HCT116 (cell line): ENCODE results near the gene ERBB2. TPM values are rescaled to one million over a fixed set of nuclear protein-coding genes. Genes with fewer than 3 reads are reported as not detected.

Experiments
- ATAC-seq: fragments of 200-7000 bp; cut with Tn5 transposase; 2 replicates; pipeline ENCODE4 v1.9.1; 2020; ENCODE audit warnings: mild to moderate bottlenecking, moderate library complexity
- BruUV-seq: library from RNA; stranded (reverse); fragments of 400-500 nt; replicated peaks from 2 replicates; lab custom pipeline; 2021; lab: Mats Ljungman, UMichigan
- CTCF ChIA-PET: fragments of 300-600 bp; sonication (Branson Sonifier 250); formaldehyde crosslinking; loops from one replicate; lab custom pipeline; 2021; ENCODE audit warnings: antibody characterized with exemption; lab: Charles Lee
- POLR2A ChIA-PET: fragments of 300-600, 350-600 bp; sonication (Branson Sonifier 250); formaldehyde crosslinking; loops from one replicate; lab custom pipeline; 2021; ENCODE audit warnings: antibody characterized with exemption; lab: Charles Lee
- RAD21 ChIA-PET, 2 experiments: fragments of 300-600 bp; sonication (Branson Sonifier 250); formaldehyde crosslinking; loops; one replicate each; lab custom pipeline; 2023; ENCODE audit warnings: low total read pairs in 2 of 2; ENCODE audit not compliant: uncharacterized antibody in 2 of 2, unreplicated experiment in 2 of 2, low non-redundant PET in 1 of 2; lab: Charles Lee
- DNase-seq: peaks from one replicate; pipeline ENCODE4 v3.0.0-alpha.2; 2010; ENCODE audit warnings: low read depth, low spot score
- H2AFZ ChIP-seq: fragments of 200-600 bp; shearing (Covaris generic), sonication (generic); 2 replicates; pipeline ENCODE4 v1.6.1; 2017; ENCODE audit warnings: low read depth, mixed run types, mixed read lengths, antibody characterized with exemption, low read length; ENCODE audit not compliant: poor library complexity, severe bottlenecking
- H3K27ac ChIP-seq: 2 replicates; pipeline ENCODE4 v1.5.1; 2012; ENCODE audit warnings: low read depth, low read length
- H3K27me3 ChIP-seq: fragments of 200-600 bp; sonication (generic); 2 replicates; pipeline ENCODE4 v1.6.1; 2016; ENCODE audit warnings: mixed run types, low read length, mixed read lengths; ENCODE audit not compliant: insufficient read depth
- H3K36me3 ChIP-seq, 2 experiments: fragments of 200-500 bp in 1 of 2; fragments of 200-600 bp in 1 of 2; sonication (Bioruptor generic) in 1 of 2; sonication (generic) in 1 of 2; 2 replicates each; pipeline versions ENCODE4 v1.5.1 to v1.6.1; 2014 to 2016; ENCODE audit warnings: low read length in 2 of 2, inconsistent platforms in 1 of 2, mixed read lengths in 1 of 2, mixed run types in 1 of 2; ENCODE audit not compliant: insufficient read depth in 2 of 2, control insufficient read depth in 1 of 2
- H3K4me1 ChIP-seq, 2 experiments: fragments of 200-600 bp in 1 of 2; sonication (generic) in 1 of 2; 2 replicates each; pipeline versions ENCODE4 v1.5.1 to v1.6.1; 2012 to 2017; ENCODE audit warnings: low read length in 2 of 2, inconsistent platforms in 1 of 2, mild to moderate bottlenecking in 1 of 2, mixed read lengths in 1 of 2, mixed run types in 1 of 2, moderate library complexity in 1 of 2; ENCODE audit not compliant: insufficient read depth in 2 of 2, control insufficient read depth in 1 of 2
- H3K4me2 ChIP-seq: fragments of 200-600 bp; sonication (generic); 2 replicates; pipeline ENCODE4 v1.6.1; 2017; ENCODE audit warnings: mixed run types, low read length, mixed read lengths
- H3K4me3 ChIP-seq, 2 experiments: fragments of 200-600 bp in 1 of 2; sonication (generic) in 1 of 2; replicated peaks in 1 of 2; 2 replicates each; pipeline ENCODE4 v1.5.1; 2011 to 2016; ENCODE audit warnings: low read length in 2 of 2, control low read depth in 1 of 2, low read depth in 1 of 2, mild to moderate bottlenecking in 1 of 2, mixed read lengths in 1 of 2, mixed run types in 1 of 2
- H3K79me2 ChIP-seq: fragments of 200-600 bp; sonication (generic); 2 replicates; pipeline ENCODE4 v1.6.1; 2017; ENCODE audit warnings: mild to moderate bottlenecking, mixed run types, low read length, moderate library complexity, mixed read lengths; ENCODE audit not compliant: insufficient read depth
- H3K9ac ChIP-seq: fragments of 200-600 bp; sonication (generic); 2 replicates; pipeline ENCODE4 v1.6.1; 2016; ENCODE audit warnings: low read length, mixed read lengths
- H3K9me2 ChIP-seq: fragments of 200-600 bp; sonication (generic), shearing (Covaris generic); 2 replicates; pipeline ENCODE4 v1.6.1; 2017; ENCODE audit warnings: mixed run types, mild to moderate bottlenecking, moderate library complexity; ENCODE audit not compliant: insufficient read depth
- H3K9me3 ChIP-seq, 2 experiments: fragments of 200-500 bp in 1 of 2; fragments of 200-600 bp in 1 of 2; sonication (Bioruptor generic) in 1 of 2; sonication (generic) in 1 of 2; 2 replicates each; pipeline ENCODE4 v1.6.1; 2014 to 2017; ENCODE audit warnings: low read length in 2 of 2, mixed read lengths in 2 of 2, inconsistent platforms in 1 of 2, low read depth in 1 of 2, mild to moderate bottlenecking in 1 of 2, mixed run types in 1 of 2, moderate library complexity in 1 of 2; ENCODE audit not compliant: control insufficient read depth in 1 of 2, insufficient read depth in 1 of 2
- H4K20me1 ChIP-seq: fragments of 200-600 bp; sonication (generic), shearing (Covaris generic); 2 replicates; pipeline ENCODE4 v1.6.1; 2017; ENCODE audit warnings: mixed run types, mild to moderate bottlenecking, moderate library complexity; ENCODE audit not compliant: insufficient read depth
- ATF3 ChIP-seq: IDR thresholded peaks from 2 replicates; pipeline ENCODE4 v1.6.1; 2012
- CEBPB ChIP-seq: IDR thresholded peaks from 2 replicates; pipeline ENCODE4 v1.6.1; 2012; ENCODE audit warnings: low read depth
- CTCF ChIP-seq, 3 experiments: fragments of 200-600 bp in 1 of 3; sonication (generic) in 1 of 3; IDR thresholded peaks in 2 of 3; conservative IDR thresholded peaks in 1 of 3; 2 replicates each; pipeline ENCODE4 v1.5.1; 2012 to 2017; ENCODE audit warnings: low read depth in 2 of 3, low read length in 2 of 3, antibody characterized with exemption in 1 of 3, borderline replicate concordance in 1 of 3, control low read depth in 1 of 3, mild to moderate bottlenecking in 1 of 3, mixed read lengths in 1 of 3, mixed run types in 1 of 3, moderate library complexity in 1 of 3; ENCODE audit not compliant: insufficient read depth in 1 of 3
- EGR1 ChIP-seq: IDR thresholded peaks from 2 replicates; pipeline ENCODE4 v1.6.1; 2012; ENCODE audit warnings: low read depth
- EZH2 ChIP-seq: fragments of 200-600 bp; sonication (generic); IDR thresholded peaks from 2 replicates; pipeline ENCODE4 v1.6.1; 2017; ENCODE audit warnings: antibody characterized with exemption, mixed run types
- EZH2phosphoT487 ChIP-seq: fragments of 200-600 bp; IDR thresholded peaks from 2 replicates; pipeline ENCODE4 v1.6.1; 2018; ENCODE audit warnings: antibody characterized with exemption, borderline replicate concordance
- MAX ChIP-seq: IDR thresholded peaks from 2 replicates; pipeline ENCODE4 v1.6.1; 2012
- POLR2AphosphoS5 ChIP-seq: IDR thresholded peaks from 2 replicates; pipeline ENCODE4 v1.6.1; 2011; ENCODE audit warnings: mild to moderate bottlenecking, low read depth, low read length, moderate library complexity
- RAD21 ChIP-seq: IDR thresholded peaks from 2 replicates; pipeline ENCODE4 v1.6.1; 2012; ENCODE audit warnings: low read depth, mild to moderate bottlenecking
- SIN3A ChIP-seq: IDR thresholded peaks from 2 replicates; pipeline ENCODE4 v1.6.1; 2012; ENCODE audit warnings: low read depth
- SRF ChIP-seq: IDR thresholded peaks from 2 replicates; pipeline ENCODE4 v1.6.1; 2012; ENCODE audit warnings: low read depth
- ZBTB33 ChIP-seq: IDR thresholded peaks from 2 replicates; pipeline ENCODE4 v1.6.1; 2011; ENCODE audit warnings: mild to moderate bottlenecking, low read length, moderate library complexity; ENCODE audit not compliant: insufficient replicate concordance; ENCODE audit errors: extremely low read depth
- ZFX ChIP-seq: fragments of 450-650 bp; IDR thresholded peaks from 2 replicates; pipeline ENCODE4 v1.6.1; 2017
- ZNF274 ChIP-seq: fragments of 200-500 bp; sonication (Bioruptor generic); IDR thresholded peaks from 2 replicates; pipeline ENCODE4 v1.6.1; 2014; ENCODE audit warnings: mild to moderate bottlenecking, low read depth, low read length, inconsistent platforms
- intact Hi-C: fragments of 100-400 bp; cut with micrococcal nuclease; formaldehyde crosslinking; loops from 2 replicates; pipeline ENCODE4 v1.10.0; 2022
- total RNA-seq: library from RNA; stranded (reverse); gene quantifications from one replicate; pipeline ENCODE4 v1.2.1, GENCODE V29; 2021; ENCODE audit not compliant: unreplicated experiment

ERBB2 gene
- total RNA-seq, 1 experiment from 2014 or later: 75.8 TPM

GRCh38 chr17:39716879-39717536, 17.1 kb downstream of the ERBB2 start:
- H3K9ac ChIP-seq: no peak overlapping the region
- no peak for ATAC-seq

GRCh38 chr17:39717660-39718059, 17.8 kb downstream of the ERBB2 start:
- Histone ChIP-seq H4K20me1 (no peaks in the 10 kb centered on the region), H3K79me2 (no peaks in the 10 kb centered on the region), H3K27ac (no peak overlapping the region), H3K4me3 (no peak overlapping the region), H3K9ac (no peak overlapping the region), H3K4me2 (no peak overlapping the region), H2AFZ (no peak overlapping the region), H3K9me2 (no peaks in the 10 kb centered on the region), H3K27me3 (no peaks in the 10 kb centered on the region), H3K9me3 (no peaks in the 10 kb centered on the region), H3K4me1 (no peaks in the 10 kb centered on the region), H3K36me3 (peaks cover 0 to 13% of the 10 kb centered on the region in 2 experiments; a peak in 3 of 4 replicates)
- RAD21 ChIA-PET: no interaction called here
- ATAC-seq (no peak), DNase-seq (no peak)
- no TSS peak for BruUV-seq
- intact Hi-C loops: no loop called here
- CTCF ChIA-PET: interaction anchor here (2.2 kb wide), 1 partner anchor 12 kb away, joined by 27 read pairs; the partner anchor contains the start of gene MIEN1
- POLR2A ChIA-PET: no interaction called here
- TF ChIP-seq ATF3 (no peak), SIN3A (no peak), ZBTB33 (no peak), EZH2 (no peak), SRF (no peak), POLR2AphosphoS5 (no peak), ZNF274 (no peak), RAD21 (no peak), CEBPB (no peak), ZFX (no peak), MAX (no peak), EZH2phosphoT487 (no peak), EGR1 (no peak), CTCF (IDR thresholded peaks at IDR 0.05 in 2 of 3, conservative IDR thresholded peaks at IDR 0.05 in 1 of 3; ENCODE audit: borderline replicate concordance in 1 of 3, insufficient read depth in 1 of 3, low read depth in 2 of 3, low read length in 2 of 3) (no peak)

More at GRCh38 chr17:39716879-39717536, 17.1 kb downstream of the ERBB2 start:
- H4K20me1 ChIP-seq: no peaks in the 10 kb centered on the region
- H2AFZ ChIP-seq: no peak overlapping the region
- no peaks in the 10 kb centered on the region for H3K4me1 ChIP-seq
- H3K27ac ChIP-seq: 0 out of 2 replicates have a peak overlapping the region, but pooled peaks have one; percentile 22
- CTCF ChIA-PET: no interaction called here
- no peak for DNase-seq
- no peak overlapping the region for H3K4me3 ChIP-seq
- no TSS peak for BruUV-seq
- POLR2A ChIA-PET: no interaction called here
- no peaks in the 10 kb centered on the region for H3K9me3 ChIP-seq
- intact Hi-C loops: no loop called here
- TF ChIP-seq MAX: no peak
- TF ChIP-seq, all 23 proteins: peak for 0
- Histone ChIP-seq H3K4me2 (no peak overlapping the region), H3K79me2 (no peaks in the 10 kb centered on the region), H3K36me3 (peaks cover 0 to 20% of the 10 kb centered on the region in 2 experiments; a peak in 3 of 4 replicates), H3K27me3 (no peaks in the 10 kb centered on the region), H3K9me2 (no peaks in the 10 kb centered on the region)
- RAD21 ChIA-PET: no interaction called here
